Endodermal cell (in vitro differentiated cells): Measurements from ENCODE around the gene DEFB108B. TPM values are rescaled to one million over a fixed set of nuclear protein-coding genes. Genes with fewer than 3 reads are reported as not detected.
A peak's percentile ranks its signal among the peaks of the same experiment; 100 is the strongest.
"Not testable (repeated sequence)": the region's sequence is repeated elsewhere in the genome, so short reads cannot be mapped to it uniquely, and the experiment has no call there.

Source experiments
- DNase-seq: peaks from one replicate; pipeline ENCODE4 v3.0.0-alpha.2; 2017
- H3K27ac ChIP-seq: 2 replicates; pipeline ENCODE4 v1.5.1; 2013; ENCODE audit warnings: mild to moderate bottlenecking, low read depth, low read length, moderate library complexity
- H3K27me3 ChIP-seq: 2 replicates; pipeline ENCODE4 v1.6.1; 2013; ENCODE audit warnings: mild to moderate bottlenecking, low read length, moderate library complexity; ENCODE audit not compliant: insufficient read depth, control insufficient read depth, poor library complexity, severe bottlenecking
- H3K36me3 ChIP-seq: 2 replicates; pipeline ENCODE4 v1.7.0; 2013; ENCODE audit warnings: mild to moderate bottlenecking, low read length, moderate library complexity; ENCODE audit not compliant: control insufficient read depth, insufficient read depth
- H3K4me1 ChIP-seq: one replicate; pipeline ENCODE4 v1.7.0; 2013; ENCODE audit warnings: low read length; ENCODE audit not compliant: control insufficient read depth, insufficient read depth
- H3K4me3 ChIP-seq: 2 replicates; pipeline ENCODE4 v1.5.1; 2013; ENCODE audit warnings: mild to moderate bottlenecking, low read length, moderate library complexity
- H3K9ac ChIP-seq: 2 replicates; pipeline ENCODE4 v1.6.1; 2013; ENCODE audit warnings: mild to moderate bottlenecking, low read length, moderate library complexity; ENCODE audit not compliant: poor library complexity, severe bottlenecking; ENCODE audit errors: extremely low read depth
- H3K9me3 ChIP-seq: 2 replicates; pipeline ENCODE4 v1.6.1; 2013; ENCODE audit warnings: mild to moderate bottlenecking, low read length, moderate library complexity; ENCODE audit not compliant: control insufficient read depth
- H3K27ac Mint-ChIP-seq: 2 replicates; pipeline ENCODE4 v1.8.0; 2020; ENCODE audit warnings: mixed read lengths
- H3K27me3 Mint-ChIP-seq: 2 replicates; pipeline ENCODE4 v1.8.0; 2021; ENCODE audit warnings: mild to moderate bottlenecking, mixed read lengths; ENCODE audit not compliant: insufficient read depth
- H3K36me3 Mint-ChIP-seq: 2 replicates; pipeline ENCODE4 v1.8.0; 2020; ENCODE audit warnings: low read depth, mixed read lengths
- H3K4me1 Mint-ChIP-seq: 2 replicates; pipeline ENCODE4 v1.8.0; 2020; ENCODE audit warnings: mixed read lengths
- H3K4me3 Mint-ChIP-seq: 2 replicates; pipeline ENCODE4 v1.8.0; 2020; ENCODE audit warnings: mild to moderate bottlenecking, moderate library complexity, mixed read lengths
- H3K9me3 Mint-ChIP-seq: 2 replicates; pipeline ENCODE4 v1.8.0; 2020; ENCODE audit warnings: mild to moderate bottlenecking, mixed read lengths
- CTCF ChIP-seq: fragments of 200-600 bp; sonication (generic); conservative IDR thresholded peaks from 2 replicates; pipeline ENCODE4 v1.5.0; 2021; ENCODE audit warnings: antibody characterized with exemption, mild to moderate bottlenecking
- WGBS, 2 experiments: methylation state at CpG; one replicate each; pipeline versions ENCODE4 v1.1.5 to v1.1.7; 2013; ENCODE audit warnings: missing lambda C conversion rate in 2 of 2, mixed read lengths in 1 of 2; ENCODE audit not compliant: insufficient coverage in 1 of 2, insufficient read length in 1 of 2; 5-methylcytosine and 5-hydroxymethylcytosine counted together
- long read RNA-seq, 4 experiments: library from polyadenylated mRNA in 2 of 4; library from RNA in 1 of 4; library from capped mRNA in 1 of 4; stranded (forward) in 3 of 4; unstranded in 1 of 4; transcript quantifications; one replicate each; pipeline ENCODE4 v2.0.0, GENCODE V29; 2020 to 2021; ENCODE audit warnings: inconsistent platforms in 1 of 4
- polyA plus RNA-seq, 2 experiments: library from polyadenylated mRNA; stranded (reverse); fragments of 50-300 nt; gene quantifications; one replicate each; pipeline ENCODE4 v1.2.3, GENCODE V29; 2013
- total RNA-seq, 2 donors: library from RNA; stranded (reverse); fragmentation: NEBNext Ultra II Directional in 1 of 2; extraction: Animal tissue kit (Norgen Biotek cat#: 25700) in 1 of 2; gene quantifications; 2 replicates in 1 of 2; 3 replicates in 1 of 2; pipeline ENCODE4 v1.2.1, GENCODE V29; 2021

The DEFB108B gene
- not detected for total RNA-seq
- not detected for polyA plus RNA-seq (2013, experiment 1 of 2)
- polyA plus RNA-seq (2013, experiment 2 of 2) = not detected
- long read RNA-seq, experiment 1 = 0 reads
- long read RNA-seq, experiment 2 = 0 reads
- long read RNA-seq, experiment 3 = 0 reads
- long read RNA-seq, experiment 4 = 0 reads

- not testable (repeated sequence) for H3K27ac ChIP-seq, H3K4me3 Mint-ChIP-seq, H3K27me3 Mint-ChIP-seq, H3K9me3 ChIP-seq, H3K4me1 Mint-ChIP-seq, H3K27ac Mint-ChIP-seq, H3K4me3 ChIP-seq, DNase-seq, H3K36me3 Mint-ChIP-seq, H3K4me1 ChIP-seq, H3K9ac ChIP-seq, H3K36me3 ChIP-seq, H3K27me3 ChIP-seq
- H3K9me3 Mint-ChIP-seq = peaks cover 28% of the 10 kb centered on the region
- no CpG with 5 or more reads among the region's 1 CpG for WGBS, 2 experiments
These were observed at the start of gene DEFB108B for GRCh38 chr11:71832811-71833210. Gene DEFB108B (plus strand): TSS chr11:71833200. CDS start chr11:71833200, 0 bp downstream.

GRCh38 chr11:71786114-71786847 lies 46.7 kb upstream of the DEFB108B start:
- DNase-seq = peak; percentile 99
- H3K9me3 ChIP-seq, H3K9me3 Mint-ChIP-seq, H3K36me3 Mint-ChIP-seq, H3K27me3 ChIP-seq, H3K27me3 Mint-ChIP-seq, H3K4me1 ChIP-seq, H3K36me3 ChIP-seq, H3K27ac ChIP-seq: not testable (repeated sequence)
- Histone ChIP-seq H3K4me3 (peak overlapping the region; percentile 45), H3K9ac (peak overlapping the region; percentile 3)
- Mint-ChIP-seq H3K4me1 (peaks cover 33% of the 10 kb centered on the region), H3K4me3 (peak overlapping the region; percentile 84), H3K27ac (peak overlapping the region; percentile 87)
- 11 to 19% methylated on average over 12 to 37 of the region's 40 CpGs for WGBS, 2 experiments

GRCh38 chr11:71786848-71787097 lies 46.2 kb upstream of the DEFB108B start:
- Mint-ChIP-seq H3K27ac (peak overlapping the region; percentile 97), H3K4me1 (peaks cover 28% of the 10 kb centered on the region), H3K4me3 (peak overlapping the region; percentile 84)
- H3K27ac ChIP-seq, H3K9me3 Mint-ChIP-seq, H3K9ac ChIP-seq, H3K27me3 Mint-ChIP-seq, H3K36me3 Mint-ChIP-seq, H3K4me3 ChIP-seq, H3K4me1 ChIP-seq, H3K36me3 ChIP-seq, DNase-seq, H3K9me3 ChIP-seq, H3K27me3 ChIP-seq: not testable (repeated sequence)
- WGBS, 2 experiments = 0% methylated on average over 21 of the region's 22 CpGs; no CpG with 5 or more reads in 1 of the 2 experiments

GRCh38 chr11:71787098-71787823 lies 45.7 kb upstream of the DEFB108B start:
- Histone ChIP-seq H3K27ac (peak overlapping the region; percentile 44), H3K9me3 (no peaks in the 10 kb centered on the region), H3K4me3 (peak overlapping the region; percentile 83), H3K4me1 (no peaks in the 10 kb centered on the region), H3K27me3 (no peaks in the 10 kb centered on the region), H3K9ac (peak overlapping the region; percentile 60), H3K36me3 (no peaks in the 10 kb centered on the region)
- Mint-ChIP-seq H3K4me1 (peaks cover 24% of the 10 kb centered on the region), H3K9me3 (no peaks in the 10 kb centered on the region), H3K27ac (peak overlapping the region; percentile 97), H3K36me3 (peaks cover 8% of the 10 kb centered on the region), H3K4me3 (peak overlapping the region; percentile 84), H3K27me3 (no peaks in the 10 kb centered on the region)
- DNase-seq = peak; percentile 100
- WGBS, 2 experiments = 0% methylated on average over 9 to 50 of the region's 62 CpGs
- no peak for TF ChIP-seq CTCF
